Smooth muscle cell (in vitro differentiated cells): ENCODE measurements around the gene LMTK2. TPM values are rescaled to one million over a fixed set of nuclear protein-coding genes. Genes with fewer than 3 reads are reported as not detected.

Experiments used
- DNase-seq: peaks from one replicate; lab custom pipeline; 2025; ENCODE audit not compliant: unreplicated experiment; lab: John Stamatoyannopoulos, UW
- H2AFZ ChIP-seq: fragments of 200-600 bp; sonication (generic); 2 replicates; pipeline ENCODE4 v1.6.0; 2016; ENCODE audit warnings: antibody characterized with exemption, low read depth, mild to moderate bottlenecking
- H3F3A ChIP-seq: fragments of 200-600 bp; sonication (generic); 2 replicates; pipeline ENCODE4 v1.6.0; 2017; ENCODE audit warnings: antibody characterized with exemption, low read depth
- H3K27ac ChIP-seq: fragments of 200-600 bp; sonication (generic); 2 replicates; pipeline ENCODE4 v1.5.1; 2016; ENCODE audit warnings: low read depth, mild to moderate bottlenecking
- H3K27me3 ChIP-seq: fragments of 200-600 bp; sonication (generic); 2 replicates; pipeline ENCODE4 v1.6.1; 2016; ENCODE audit warnings: low read depth, mild to moderate bottlenecking
- H3K36me3 ChIP-seq: fragments of 200-600 bp; sonication (generic); 2 replicates; pipeline ENCODE4 v1.5.1; 2016; ENCODE audit warnings: low read depth
- H3K4me1 ChIP-seq: fragments of 200-600 bp; sonication (generic); 2 replicates; pipeline ENCODE4 v1.5.1; 2016; ENCODE audit warnings: low read depth
- H3K4me2 ChIP-seq: fragments of 200-600 bp; sonication (generic); 2 replicates; pipeline ENCODE4 v1.6.0; 2016; ENCODE audit warnings: mild to moderate bottlenecking
- H3K4me3 ChIP-seq: fragments of 200-600 bp; sonication (generic); 2 replicates; pipeline ENCODE4 v1.5.1; 2016; ENCODE audit warnings: mild to moderate bottlenecking
- H3K79me2 ChIP-seq: fragments of 200-600 bp; sonication (generic); 2 replicates; pipeline ENCODE4 v1.6.0; 2016; ENCODE audit warnings: low read depth, mild to moderate bottlenecking
- H3K9ac ChIP-seq: fragments of 200-600 bp; sonication (generic); 2 replicates; pipeline ENCODE4 v1.6.0; 2016; ENCODE audit warnings: low read depth
- H3K9me3 ChIP-seq: fragments of 200-600 bp; sonication (generic); replicated peaks from 2 replicates; pipeline ENCODE4 v1.5.1; 2016; ENCODE audit warnings: low read depth
- H4K20me1 ChIP-seq: fragments of 200-600 bp; sonication (generic); 2 replicates; pipeline ENCODE4 v1.6.0; 2016; ENCODE audit warnings: low read depth
- WGBS: methylation state at CpG from one replicate; pipeline ENCODE4 v1.1.7; 2016; ENCODE audit warnings: low lambda C conversion rate; 5-methylcytosine and 5-hydroxymethylcytosine counted together
- polyA plus RNA-seq: library from polyadenylated mRNA; unstranded; fragments of >200 nt; fragmentation: Nextera tagmentation; extraction: Ambion mirVana; gene quantifications from 2 replicates; pipeline ENCODE4 v1.2.1, GENCODE V29; 2016
- total RNA-seq: library from RNA; depleted of rRNA; stranded (reverse); fragments of >200 nt; gene quantifications from 2 replicates; pipeline ENCODE4 v1.2.3, GENCODE V29; 2014
- TF ChIP-seq, protein P1 (sequence below): fragments of 200-600 bp; sonication (generic); IDR thresholded peaks from 2 replicates; pipeline ENCODE4 v1.5.1; 2017; ENCODE audit warnings: borderline replicate concordance, mild to moderate bottlenecking, antibody characterized with exemption; ENCODE audit not compliant: insufficient read depth, poor library complexity, severe bottlenecking

The LMTK2 gene
- total and polyA plus RNA-seq, 2 experiments from 2014 or later: 3.0 to 8.7 TPM

DNA sequence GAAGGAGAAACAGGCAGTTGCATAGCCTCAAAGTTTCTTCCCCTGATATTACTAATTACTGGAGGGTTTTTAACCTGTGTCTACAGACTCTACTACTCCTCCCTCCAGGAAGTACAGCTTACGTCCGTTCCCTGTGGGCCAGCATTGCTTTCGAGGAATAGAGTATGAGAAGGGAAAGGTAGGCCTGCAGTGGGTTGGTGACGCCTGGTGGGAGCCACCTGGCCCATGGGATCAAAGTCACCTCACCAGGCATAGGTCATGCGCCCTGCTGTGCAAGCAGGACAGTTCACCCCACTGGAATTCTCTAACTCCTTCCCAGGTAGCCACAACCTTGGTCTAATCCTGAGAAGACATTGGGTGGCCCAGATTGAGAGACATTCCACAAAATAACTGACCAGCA lies 29.8 kb downstream of the LMTK2 start:
- Histone ChIP-seq H3K4me1 (peaks cover 10% of the 10 kb centered on the region), H3K4me3 (no peak overlapping the region), H3K36me3 (no peaks in the 10 kb centered on the region), H3K79me2 (no peaks in the 10 kb centered on the region), H3K27me3 (no peaks in the 10 kb centered on the region), H3K9ac (no peak overlapping the region), H2AFZ (no peak overlapping the region), H4K20me1 (peaks cover 34% of the 10 kb centered on the region), H3K27ac (no peak overlapping the region), H3F3A (no peaks in the 10 kb centered on the region), H3K4me2 (no peak overlapping the region), H3K9me3 (no peaks in the 10 kb centered on the region)
- TF ChIP-seq, protein P1, sequence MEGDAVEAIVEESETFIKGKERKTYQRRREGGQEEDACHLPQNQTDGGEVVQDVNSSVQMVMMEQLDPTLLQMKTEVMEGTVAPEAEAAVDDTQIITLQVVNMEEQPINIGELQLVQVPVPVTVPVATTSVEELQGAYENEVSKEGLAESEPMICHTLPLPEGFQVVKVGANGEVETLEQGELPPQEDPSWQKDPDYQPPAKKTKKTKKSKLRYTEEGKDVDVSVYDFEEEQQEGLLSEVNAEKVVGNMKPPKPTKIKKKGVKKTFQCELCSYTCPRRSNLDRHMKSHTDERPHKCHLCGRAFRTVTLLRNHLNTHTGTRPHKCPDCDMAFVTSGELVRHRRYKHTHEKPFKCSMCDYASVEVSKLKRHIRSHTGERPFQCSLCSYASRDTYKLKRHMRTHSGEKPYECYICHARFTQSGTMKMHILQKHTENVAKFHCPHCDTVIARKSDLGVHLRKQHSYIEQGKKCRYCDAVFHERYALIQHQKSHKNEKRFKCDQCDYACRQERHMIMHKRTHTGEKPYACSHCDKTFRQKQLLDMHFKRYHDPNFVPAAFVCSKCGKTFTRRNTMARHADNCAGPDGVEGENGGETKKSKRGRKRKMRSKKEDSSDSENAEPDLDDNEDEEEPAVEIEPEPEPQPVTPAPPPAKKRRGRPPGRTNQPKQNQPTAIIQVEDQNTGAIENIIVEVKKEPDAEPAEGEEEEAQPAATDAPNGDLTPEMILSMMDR: no peak
- DNase-seq: no peak
- 98% methylated on average over 5 of the region's 5 CpGs for whole genome bisulfite sequencing

DNA sequence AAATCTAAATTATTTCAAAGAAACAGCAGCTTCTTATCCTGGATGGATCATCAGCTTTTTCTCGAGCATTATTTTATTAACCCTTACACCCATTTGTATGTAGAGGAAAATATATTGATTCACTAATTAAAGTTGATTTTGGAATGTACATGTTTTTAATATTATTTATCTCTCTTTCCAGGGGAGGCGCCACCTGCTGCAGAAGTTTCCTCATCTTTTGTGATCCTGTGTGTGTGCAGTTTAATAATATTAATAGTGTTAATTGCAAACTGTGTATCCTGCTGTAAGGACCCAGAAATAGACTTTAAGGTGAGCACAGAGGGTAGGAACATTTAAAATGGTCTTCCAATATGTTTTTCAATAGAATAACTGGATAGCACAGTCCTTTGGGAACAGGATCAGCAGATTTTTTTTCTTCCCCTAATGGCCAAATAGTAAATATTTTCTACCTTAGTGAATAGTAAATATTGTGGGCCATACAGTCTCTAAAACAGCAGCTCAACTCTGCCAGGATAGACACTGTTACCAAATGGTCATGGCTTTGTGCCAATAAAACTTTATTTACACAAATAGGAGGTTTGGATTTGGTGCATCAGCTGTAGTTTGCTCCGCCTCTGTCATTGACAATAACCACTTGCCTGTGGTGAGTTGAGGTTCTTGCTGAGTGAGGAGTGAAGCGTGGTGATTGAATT lies 30.6 kb downstream of the LMTK2 start:
- Histone ChIP-seq H3K4me2 (no peak overlapping the region), H3K4me3 (no peak overlapping the region)
- 97% methylated on average over 4 of the region's 4 CpGs for WGBS

DNA sequence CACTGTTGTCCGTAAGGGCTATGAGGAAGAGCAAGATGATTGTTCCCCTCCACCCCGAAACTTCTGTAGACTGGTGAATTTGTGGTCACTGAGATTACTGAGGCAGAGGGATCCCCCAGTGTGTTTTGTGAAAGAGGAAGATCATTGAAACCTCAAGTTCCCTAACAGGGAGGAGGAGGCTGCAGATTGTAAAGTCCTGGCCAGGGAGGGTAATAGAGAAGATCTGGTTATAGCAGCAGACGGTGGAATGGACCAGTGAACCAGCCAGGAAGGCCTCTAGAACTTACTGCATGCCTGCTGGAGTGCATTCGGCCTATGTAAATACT lies 31.1 kb downstream of the LMTK2 start:
- H3K9me3 ChIP-seq: no peaks in the 10 kb centered on the region
- H2AFZ ChIP-seq: no peak overlapping the region
- H3K9ac ChIP-seq: no peak overlapping the region
- H3K4me1 ChIP-seq: no peaks in the 10 kb centered on the region
- no peaks in the 10 kb centered on the region for H3K36me3 ChIP-seq
- no peak overlapping the region for H3K4me2 ChIP-seq
- no peaks in the 10 kb centered on the region for H3K79me2 ChIP-seq
- no peak overlapping the region for H3K27ac ChIP-seq
- TF ChIP-seq, protein P1: no peak
- peaks cover 21% of the 10 kb centered on the region for H4K20me1 ChIP-seq
- WGBS: 92% methylated on average over 4 of the region's 4 CpGs
- no peaks in the 10 kb centered on the region for H3K27me3 ChIP-seq
- DNase-seq: no peak
- no peak overlapping the region for H3K4me3 ChIP-seq
- no peaks in the 10 kb centered on the region for H3F3A ChIP-seq

More for the DNA sequence above, 30.6 kb downstream of the LMTK2 start:
- no peak for DNase-seq
- Histone ChIP-seq H2AFZ (no peak overlapping the region), H3K27ac (no peak overlapping the region), H3F3A (no peaks in the 10 kb centered on the region), H3K36me3 (no peaks in the 10 kb centered on the region), H4K20me1 (peaks cover 26% of the 10 kb centered on the region), H3K4me1 (peaks cover 1% of the 10 kb centered on the region), H3K27me3 (no peaks in the 10 kb centered on the region), H3K9me3 (no peaks in the 10 kb centered on the region), H3K9ac (no peak overlapping the region), H3K79me2 (no peaks in the 10 kb centered on the region)
- TF ChIP-seq, protein P1: no peak

DNA sequence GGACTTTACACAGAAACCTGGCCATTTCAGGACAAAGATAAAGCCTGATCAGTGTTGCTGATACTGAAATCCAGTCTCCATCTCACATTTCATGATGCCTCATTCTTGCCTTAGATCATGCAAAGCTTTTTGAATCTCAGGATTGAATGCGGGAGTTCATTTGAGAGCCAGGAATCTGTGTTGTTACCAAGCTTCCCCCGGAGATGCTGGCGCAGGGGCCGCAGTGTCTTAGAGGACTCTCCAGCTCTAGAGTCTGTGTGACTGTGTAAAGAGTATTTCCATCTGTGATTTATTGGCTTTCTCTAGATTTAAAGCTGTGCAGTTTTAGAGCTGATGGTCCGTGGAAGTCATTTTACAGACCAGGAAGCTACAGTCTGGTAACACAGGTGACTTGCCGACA lies 32.0 kb downstream of the LMTK2 start:
- Histone ChIP-seq H3K4me1 (no peaks in the 10 kb centered on the region), H3F3A (no peaks in the 10 kb centered on the region), H3K4me3 (no peak overlapping the region), H4K20me1 (peaks cover 12% of the 10 kb centered on the region), H3K36me3 (no peaks in the 10 kb centered on the region), H2AFZ (no peak overlapping the region), H3K27ac (no peak overlapping the region), H3K9ac (no peak overlapping the region), H3K27me3 (no peaks in the 10 kb centered on the region), H3K79me2 (no peaks in the 10 kb centered on the region), H3K9me3 (no peaks in the 10 kb centered on the region), H3K4me2 (no peak overlapping the region)
- no peak for DNase-seq
- TF ChIP-seq, protein P1: no peak
- WGBS: 98% methylated on average over 6 of the region's 6 CpGs
